Liver (tissue), 9 donors: ENCODE measurements around the gene KCNMA1. TPM values are rescaled to one million over a fixed set of nuclear protein-coding genes. Genes with fewer than 3 reads are reported as not detected.

Source experiments
- DNase-seq: peaks from one replicate; pipeline ENCODE4 v3.0.0-alpha.2; 2017; ENCODE audit warnings: low spot score
- H3K27ac ChIP-seq, 2 donors: one replicate each; pipeline ENCODE4 v1.7.0; 2013; ENCODE audit warnings: inconsistent platforms in 2 of 2, low read length in 2 of 2, control low read depth in 1 of 2, low read depth in 1 of 2, mild to moderate bottlenecking in 1 of 2
- H3K27me3 ChIP-seq, 4 donors: one replicate each; pipeline versions ENCODE4 v1.6.1 to v1.7.0; 2013; ENCODE audit warnings: low read length in 3 of 4, inconsistent platforms in 1 of 4, mild to moderate bottlenecking in 1 of 4, moderate library complexity in 1 of 4; ENCODE audit not compliant: control insufficient read depth in 4 of 4, insufficient read depth in 4 of 4
- H3K36me3 ChIP-seq, 4 donors: one replicate each; pipeline versions ENCODE4 v1.6.1 to v1.7.0; 2013; ENCODE audit warnings: low read length in 3 of 4, mild to moderate bottlenecking in 3 of 4, low read depth in 1 of 4, moderate library complexity in 1 of 4; ENCODE audit not compliant: control insufficient read depth in 4 of 4, insufficient read depth in 3 of 4
- H3K4me1 ChIP-seq, 4 donors: one replicate each; pipeline versions ENCODE4 v1.6.1 to v1.7.0; 2013; ENCODE audit warnings: low read length in 3 of 4, mild to moderate bottlenecking in 3 of 4, moderate library complexity in 1 of 4; ENCODE audit not compliant: control insufficient read depth in 4 of 4, insufficient read depth in 4 of 4
- H3K4me3 ChIP-seq, 3 donors: one replicate each; pipeline versions ENCODE4 v1.6.1 to v1.7.0; 2013; ENCODE audit warnings: low read length in 3 of 3, control low read depth in 1 of 3, low read depth in 1 of 3, mild to moderate bottlenecking in 1 of 3
- H3K9ac ChIP-seq, 2 donors: one replicate each; pipeline ENCODE4 v1.7.0; 2013; ENCODE audit warnings: low read length in 2 of 2, mild to moderate bottlenecking in 2 of 2, moderate library complexity in 2 of 2, control low read depth in 1 of 2, low read depth in 1 of 2
- H3K9me3 ChIP-seq, 4 donors: one replicate each; pipeline versions ENCODE4 v1.6.1 to v1.7.0; 2013; ENCODE audit warnings: low read length in 3 of 4; ENCODE audit not compliant: control insufficient read depth in 4 of 4
- ATF3 ChIP-seq: IDR thresholded peaks from 2 replicates; pipeline ENCODE4 v1.6.1; 2016; ENCODE audit warnings: antibody characterized with exemption
- CTCF ChIP-seq: fragments of 150-350 bp; IDR thresholded peaks from 2 replicates; pipeline ENCODE4 v1.5.1; 2017; ENCODE audit warnings: improper control_type of control experiment, low read depth, low read length; ENCODE audit not compliant: missing input control
- FOXA1 ChIP-seq: IDR thresholded peaks from 2 replicates; pipeline ENCODE4 v1.6.1; 2016; ENCODE audit warnings: antibody characterized with exemption
- FOXA2 ChIP-seq: IDR thresholded peaks from 2 replicates; pipeline ENCODE4 v1.6.1; 2016; ENCODE audit warnings: antibody characterized with exemption
- HNF4A ChIP-seq, 2 donors: conservative IDR thresholded peaks; 2 replicates each; pipeline ENCODE4 v1.6.1; 2016; ENCODE audit warnings: antibody characterized with exemption in 2 of 2, mild to moderate bottlenecking in 2 of 2
- HNF4G ChIP-seq: IDR thresholded peaks from 2 replicates; pipeline ENCODE4 v1.6.1; 2016; ENCODE audit warnings: antibody characterized with exemption
- JUND ChIP-seq, 2 donors: IDR thresholded peaks; 2 replicates each; pipeline ENCODE4 v1.6.1; 2016; ENCODE audit warnings: antibody characterized with exemption in 2 of 2
- MAX ChIP-seq: IDR thresholded peaks from 2 replicates; pipeline ENCODE4 v1.6.1; 2016; ENCODE audit warnings: antibody characterized with exemption
- RAD21 ChIP-seq, 2 donors: IDR thresholded peaks; 2 replicates each; pipeline ENCODE4 v1.6.1; 2016; ENCODE audit warnings: antibody characterized with exemption in 2 of 2, mild to moderate bottlenecking in 2 of 2
- RXRA ChIP-seq, 2 donors: IDR thresholded peaks; 2 replicates each; pipeline ENCODE4 v1.6.1; 2017 to 2018; ENCODE audit warnings: antibody characterized with exemption in 2 of 2, mild to moderate bottlenecking in 1 of 2
- SP1 ChIP-seq: IDR thresholded peaks from 2 replicates; pipeline ENCODE4 v1.6.1; 2018; ENCODE audit warnings: antibody characterized with exemption, mild to moderate bottlenecking
- YY1 ChIP-seq: IDR thresholded peaks from 2 replicates; pipeline ENCODE4 v1.6.1; 2016; ENCODE audit warnings: antibody characterized with exemption, mild to moderate bottlenecking
- WGBS: extraction: QIAGEN DNeasy Blood & Tissue Kit; methylation state at CpG from one replicate; pipeline ENCODE4 v1.1.7; 2013; 5-methylcytosine and 5-hydroxymethylcytosine counted together
- polyA plus RNA-seq, 2 donors: library from polyadenylated mRNA; stranded (reverse) in 1 of 2; unstranded in 1 of 2; fragments of 200-250 nt in 1 of 2; fragments of >200 nt in 1 of 2; fragmentation: Nextera tagmentation in 1 of 2; extraction: Ambion mirVana in 1 of 2; gene quantifications; one replicate each; pipeline versions ENCODE4 v1.2.1 to v1.2.3, GENCODE V29; 2013 to 2015
- total RNA-seq, 2 donors: library from RNA; depleted of rRNA; stranded (reverse); fragments of >200 nt; gene quantifications; one replicate each; pipeline ENCODE4 v1.2.3, GENCODE V29; 2014
- TF ChIP-seq, protein P1 (sequence below): IDR thresholded peaks from 2 replicates; pipeline ENCODE4 v1.6.1; 2016; ENCODE audit warnings: antibody characterized with exemption, mild to moderate bottlenecking
- donor health status: healthy.
- donor health status: healthy.
- donor health status: healthy.
- donor health status: healthy.
- donor health status: healthy.

The KCNMA1 gene
- total and polyA plus RNA-seq, 4 donors, result 2.5 to 9.7 (median 4.7) TPM

GRCh38 chr10:77226452-77226851 lies 411.2 kb downstream of the KCNMA1 start:
- Histone ChIP-seq H3K9me3 (no peaks in the 10 kb centered on the region), H3K4me3 (peak overlapping the region in 1 of 3 donors; percentile 28), H3K4me1 (peaks cover 0 to 27% (median 22%) of the 10 kb centered on the region in 4 donors), H3K27me3 (no peaks in the 10 kb centered on the region), H3K36me3 (no peaks in the 10 kb centered on the region), H3K27ac (peak overlapping the region in 1 of 2 donors; percentile 50), H3K9ac (no peak overlapping the region)
- TF ChIP-seq, protein P1, sequence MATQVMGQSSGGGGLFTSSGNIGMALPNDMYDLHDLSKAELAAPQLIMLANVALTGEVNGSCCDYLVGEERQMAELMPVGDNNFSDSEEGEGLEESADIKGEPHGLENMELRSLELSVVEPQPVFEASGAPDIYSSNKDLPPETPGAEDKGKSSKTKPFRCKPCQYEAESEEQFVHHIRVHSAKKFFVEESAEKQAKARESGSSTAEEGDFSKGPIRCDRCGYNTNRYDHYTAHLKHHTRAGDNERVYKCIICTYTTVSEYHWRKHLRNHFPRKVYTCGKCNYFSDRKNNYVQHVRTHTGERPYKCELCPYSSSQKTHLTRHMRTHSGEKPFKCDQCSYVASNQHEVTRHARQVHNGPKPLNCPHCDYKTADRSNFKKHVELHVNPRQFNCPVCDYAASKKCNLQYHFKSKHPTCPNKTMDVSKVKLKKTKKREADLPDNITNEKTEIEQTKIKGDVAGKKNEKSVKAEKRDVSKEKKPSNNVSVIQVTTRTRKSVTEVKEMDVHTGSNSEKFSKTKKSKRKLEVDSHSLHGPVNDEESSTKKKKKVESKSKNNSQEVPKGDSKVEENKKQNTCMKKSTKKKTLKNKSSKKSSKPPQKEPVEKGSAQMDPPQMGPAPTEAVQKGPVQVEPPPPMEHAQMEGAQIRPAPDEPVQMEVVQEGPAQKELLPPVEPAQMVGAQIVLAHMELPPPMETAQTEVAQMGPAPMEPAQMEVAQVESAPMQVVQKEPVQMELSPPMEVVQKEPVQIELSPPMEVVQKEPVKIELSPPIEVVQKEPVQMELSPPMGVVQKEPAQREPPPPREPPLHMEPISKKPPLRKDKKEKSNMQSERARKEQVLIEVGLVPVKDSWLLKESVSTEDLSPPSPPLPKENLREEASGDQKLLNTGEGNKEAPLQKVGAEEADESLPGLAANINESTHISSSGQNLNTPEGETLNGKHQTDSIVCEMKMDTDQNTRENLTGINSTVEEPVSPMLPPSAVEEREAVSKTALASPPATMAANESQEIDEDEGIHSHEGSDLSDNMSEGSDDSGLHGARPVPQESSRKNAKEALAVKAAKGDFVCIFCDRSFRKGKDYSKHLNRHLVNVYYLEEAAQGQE, result no peak
- TF ChIP-seq CTCF (no peak), HNF4A (conservative IDR thresholded peaks at IDR 0.05) (no peak), FOXA2 (no peak), FOXA1 (no peak), YY1 (no peak)
- 73% methylated on average over 4 of the region's 4 CpGs for WGBS
- no peak for DNase-seq

- DNase-seq, result no peak
- peak overlapping the region in 1 of 3 donors; percentile 28 for H3K4me3 ChIP-seq
- no peak overlapping the region for H3K9ac ChIP-seq
- peak overlapping the region in 1 of 2 donors; percentile 50 for H3K27ac ChIP-seq
- H3K27me3 ChIP-seq, result no peaks in the 10 kb centered on the region
- no peaks in the 10 kb centered on the region for H3K36me3 ChIP-seq
- 87% methylated on average over 2 of the region's 2 CpGs for WGBS
- TF ChIP-seq SP1 (no peak), RXRA (IDR thresholded peaks at IDR 0.05) (peak; percentile 14 to 33)
- no peaks in the 10 kb centered on the region for H3K9me3 ChIP-seq
- H3K4me1 ChIP-seq, result peaks cover 0 to 27% (median 22%) of the 10 kb centered on the region in 4 donors
These were observed 411.6 kb downstream of the KCNMA1 start for GRCh38 chr10:77226020-77226419.

- TF ChIP-seq CTCF, result no peak
- no peak for TF ChIP-seq RXRA (IDR thresholded peaks at IDR 0.05)
- TF ChIP-seq JUND (IDR thresholded peaks at IDR 0.05), result no peak
- TF ChIP-seq MAX, result no peak
- TF ChIP-seq HNF4G, result no peak
- TF ChIP-seq FOXA2, result no peak
- TF ChIP-seq RAD21 (IDR thresholded peaks at IDR 0.05), result no peak
- TF ChIP-seq, protein P1, result no peak
- TF ChIP-seq ATF3, result no peak
- Histone ChIP-seq H3K27me3 (no peaks in the 10 kb centered on the region), H3K9me3 (no peaks in the 10 kb centered on the region), H3K36me3 (no peaks in the 10 kb centered on the region), H3K9ac (no peak overlapping the region), H3K27ac (no peak overlapping the region), H3K4me1 (peaks cover 0 to 24% (median 19%) of the 10 kb centered on the region in 4 donors), H3K4me3 (no peak overlapping the region)
- DNase-seq, result no peak
- WGBS, result 87% methylated on average over 9 of the region's 9 CpGs
These were observed 413.8 kb downstream of the KCNMA1 start for GRCh38 chr10:77223526-77224460.
